HL-60 (cell line): ENCODE measurements around the gene PHF11.

ENCODE experiments used
- DNase-seq, 2 experiments: peaks; one replicate each; pipeline ENCODE4 v3.0.0-alpha.2; 2010 to 2020; ENCODE audit warnings: low read depth in 1 of 2, low spot score in 1 of 2
- H3K27ac ChIP-seq: fragments of 250-450 bp; sonication (Bioruptor Pico); replicated peaks from 2 replicates; pipeline ENCODE4 v1.5.1; 2020; ENCODE audit warnings: mild to moderate bottlenecking, moderate library complexity
- H3K27me3 ChIP-seq: fragments of 250-450 bp; sonication (Bioruptor Pico); 2 replicates; pipeline ENCODE4 v1.5.1; 2021; ENCODE audit warnings: mild to moderate bottlenecking, moderate library complexity; ENCODE audit not compliant: insufficient read depth, poor library complexity, severe bottlenecking
- H3K4me3 ChIP-seq: replicated peaks from 2 replicates; pipeline ENCODE4 v1.5.1; 2011; ENCODE audit warnings: mild to moderate bottlenecking, control low read depth, low read length; ENCODE audit not compliant: insufficient read depth
- GABPA ChIP-seq: IDR thresholded peaks from 2 replicates; pipeline ENCODE4 v1.6.1; 2012; ENCODE audit warnings: low read depth
- POLR2AphosphoS5 ChIP-seq: IDR thresholded peaks from 2 replicates; pipeline ENCODE4 v1.6.1; 2012; ENCODE audit warnings: low read depth
- SPI1 ChIP-seq: IDR thresholded peaks from 2 replicates; pipeline ENCODE4 v1.6.1; 2012; ENCODE audit warnings: low read depth, mild to moderate bottlenecking, borderline replicate concordance
- TF ChIP-seq, protein P1 (sequence below): IDR thresholded peaks from 2 replicates; pipeline ENCODE4 v1.6.1; 2012; ENCODE audit warnings: low read depth; ENCODE audit not compliant: insufficient replicate concordance
- TF ChIP-seq, protein P2 (sequence below): IDR thresholded peaks from one replicate; pipeline ENCODE4 v1.5.1; 2011; ENCODE audit warnings: low read length, control low read depth, inconsistent platforms; ENCODE audit not compliant: insufficient read depth

The PHF11 gene

GRCh38 chr13:49450105-49450819 is 45.5 kb upstream of the PHF11 start:
- no peak overlapping the region for H3K4me3 ChIP-seq
- H3K27ac ChIP-seq: peak overlapping the region; percentile 17; the same call in 1 of the 2 replicates
- DNase-seq: peak in 1 of 2 experiments; percentile 44
- TF ChIP-seq GABPA (no peak), SPI1 (peak; percentile 67)
- no peaks in the 10 kb centered on the region for H3K27me3 ChIP-seq

GRCh38 chr13:49452725-49453457 is 42.9 kb upstream of the PHF11 start:
- Histone ChIP-seq H3K27ac (no peak overlapping the region), H3K27me3 (no peaks in the 10 kb centered on the region), H3K4me3 (no peak overlapping the region)
- no peak for TF ChIP-seq POLR2AphosphoS5
- TF ChIP-seq, protein P1, sequence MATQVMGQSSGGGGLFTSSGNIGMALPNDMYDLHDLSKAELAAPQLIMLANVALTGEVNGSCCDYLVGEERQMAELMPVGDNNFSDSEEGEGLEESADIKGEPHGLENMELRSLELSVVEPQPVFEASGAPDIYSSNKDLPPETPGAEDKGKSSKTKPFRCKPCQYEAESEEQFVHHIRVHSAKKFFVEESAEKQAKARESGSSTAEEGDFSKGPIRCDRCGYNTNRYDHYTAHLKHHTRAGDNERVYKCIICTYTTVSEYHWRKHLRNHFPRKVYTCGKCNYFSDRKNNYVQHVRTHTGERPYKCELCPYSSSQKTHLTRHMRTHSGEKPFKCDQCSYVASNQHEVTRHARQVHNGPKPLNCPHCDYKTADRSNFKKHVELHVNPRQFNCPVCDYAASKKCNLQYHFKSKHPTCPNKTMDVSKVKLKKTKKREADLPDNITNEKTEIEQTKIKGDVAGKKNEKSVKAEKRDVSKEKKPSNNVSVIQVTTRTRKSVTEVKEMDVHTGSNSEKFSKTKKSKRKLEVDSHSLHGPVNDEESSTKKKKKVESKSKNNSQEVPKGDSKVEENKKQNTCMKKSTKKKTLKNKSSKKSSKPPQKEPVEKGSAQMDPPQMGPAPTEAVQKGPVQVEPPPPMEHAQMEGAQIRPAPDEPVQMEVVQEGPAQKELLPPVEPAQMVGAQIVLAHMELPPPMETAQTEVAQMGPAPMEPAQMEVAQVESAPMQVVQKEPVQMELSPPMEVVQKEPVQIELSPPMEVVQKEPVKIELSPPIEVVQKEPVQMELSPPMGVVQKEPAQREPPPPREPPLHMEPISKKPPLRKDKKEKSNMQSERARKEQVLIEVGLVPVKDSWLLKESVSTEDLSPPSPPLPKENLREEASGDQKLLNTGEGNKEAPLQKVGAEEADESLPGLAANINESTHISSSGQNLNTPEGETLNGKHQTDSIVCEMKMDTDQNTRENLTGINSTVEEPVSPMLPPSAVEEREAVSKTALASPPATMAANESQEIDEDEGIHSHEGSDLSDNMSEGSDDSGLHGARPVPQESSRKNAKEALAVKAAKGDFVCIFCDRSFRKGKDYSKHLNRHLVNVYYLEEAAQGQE: no peak
- no peak for TF ChIP-seq GABPA
- TF ChIP-seq SPI1: no peak
- TF ChIP-seq, protein P2, sequence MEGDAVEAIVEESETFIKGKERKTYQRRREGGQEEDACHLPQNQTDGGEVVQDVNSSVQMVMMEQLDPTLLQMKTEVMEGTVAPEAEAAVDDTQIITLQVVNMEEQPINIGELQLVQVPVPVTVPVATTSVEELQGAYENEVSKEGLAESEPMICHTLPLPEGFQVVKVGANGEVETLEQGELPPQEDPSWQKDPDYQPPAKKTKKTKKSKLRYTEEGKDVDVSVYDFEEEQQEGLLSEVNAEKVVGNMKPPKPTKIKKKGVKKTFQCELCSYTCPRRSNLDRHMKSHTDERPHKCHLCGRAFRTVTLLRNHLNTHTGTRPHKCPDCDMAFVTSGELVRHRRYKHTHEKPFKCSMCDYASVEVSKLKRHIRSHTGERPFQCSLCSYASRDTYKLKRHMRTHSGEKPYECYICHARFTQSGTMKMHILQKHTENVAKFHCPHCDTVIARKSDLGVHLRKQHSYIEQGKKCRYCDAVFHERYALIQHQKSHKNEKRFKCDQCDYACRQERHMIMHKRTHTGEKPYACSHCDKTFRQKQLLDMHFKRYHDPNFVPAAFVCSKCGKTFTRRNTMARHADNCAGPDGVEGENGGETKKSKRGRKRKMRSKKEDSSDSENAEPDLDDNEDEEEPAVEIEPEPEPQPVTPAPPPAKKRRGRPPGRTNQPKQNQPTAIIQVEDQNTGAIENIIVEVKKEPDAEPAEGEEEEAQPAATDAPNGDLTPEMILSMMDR: no peak
- DNase-seq: no peak

DNA sequence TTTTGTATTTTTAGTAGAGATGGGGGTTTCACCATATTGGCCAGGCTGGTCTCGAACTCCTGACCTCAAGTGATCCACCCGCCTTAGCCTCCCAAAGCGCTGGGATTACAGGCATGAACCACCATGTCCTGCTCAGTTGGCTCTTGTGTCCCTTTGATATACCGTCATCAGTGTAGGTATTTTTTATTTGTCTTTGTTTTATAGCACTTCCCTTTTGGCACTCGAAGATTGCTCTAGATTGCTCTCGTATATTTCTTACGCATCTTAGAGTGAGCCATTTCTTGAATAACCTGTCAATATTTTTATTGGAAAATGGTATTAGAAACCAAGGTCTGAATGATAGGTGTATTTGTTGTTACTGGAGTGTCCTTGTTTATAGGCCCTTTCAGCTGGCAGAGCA is 42.3 kb upstream of the PHF11 start:
- H3K4me3 ChIP-seq: no peak overlapping the region
- no peaks in the 10 kb centered on the region for H3K27me3 ChIP-seq
- no peak for DNase-seq
- H3K27ac ChIP-seq: no peak overlapping the region
- TF ChIP-seq GABPA: no peak
- TF ChIP-seq POLR2AphosphoS5: no peak

GRCh38 chr13:49454388-49455006 is 41.3 kb upstream of the PHF11 start:
- TF ChIP-seq, protein P1: no peak
- TF ChIP-seq, protein P2: no peak
- TF ChIP-seq POLR2AphosphoS5 (no peak), GABPA (no peak), SPI1 (no peak)
- no peak for DNase-seq

More at GRCh38 chr13:49454388-49455006, 41.3 kb upstream of the PHF11 start:
- Histone ChIP-seq H3K27me3 (no peaks in the 10 kb centered on the region), H3K27ac (no peak overlapping the region), H3K4me3 (no peak overlapping the region)
